Neural progenitor cell (in vitro differentiated cells): Measurements from ENCODE around the gene KRT35. TPM values are rescaled to one million over a fixed set of nuclear protein-coding genes. Genes with fewer than 3 reads are reported as not detected.

Experiments used
- DNase-seq: peaks from one replicate; pipeline ENCODE4 v3.0.0-alpha.2; 2016; ENCODE audit warnings: low spot score
- H2AFZ ChIP-seq: fragments of 200-600 bp; sonication (generic); replicated peaks from 2 replicates; pipeline ENCODE4 v1.6.1; 2016; ENCODE audit warnings: antibody characterized with exemption
- H3F3A ChIP-seq: fragments of 200-600 bp; sonication (generic); 2 replicates; pipeline ENCODE4 v1.6.1; 2016; ENCODE audit warnings: antibody characterized with exemption, low read depth
- H3K27ac ChIP-seq: fragments of 200-600 bp; sonication (generic); 2 replicates; pipeline ENCODE4 v1.5.1; 2016; ENCODE audit warnings: mild to moderate bottlenecking
- H3K27me3 ChIP-seq: fragments of 200-600 bp; sonication (generic); 2 replicates; pipeline ENCODE4 v1.6.1; 2016; ENCODE audit warnings: mild to moderate bottlenecking, moderate library complexity
- H3K36me3 ChIP-seq: fragments of 200-600 bp; sonication (generic); 2 replicates; pipeline ENCODE4 v1.5.1; 2016
- H3K4me1 ChIP-seq: fragments of 200-600 bp; sonication (generic); 2 replicates; pipeline ENCODE4 v1.6.1; 2016; ENCODE audit warnings: mixed run types
- H3K4me2 ChIP-seq: fragments of 200-600 bp; sonication (generic); 2 replicates; pipeline ENCODE4 v1.6.1; 2016
- H3K4me3 ChIP-seq: fragments of 200-600 bp; sonication (generic); 2 replicates; pipeline ENCODE4 v1.5.1; 2016
- H3K79me2 ChIP-seq: fragments of 200-600 bp; sonication (generic); 2 replicates; pipeline ENCODE4 v1.6.1; 2016; ENCODE audit warnings: low read depth
- H3K9ac ChIP-seq: fragments of 200-600 bp; sonication (generic); 2 replicates; pipeline ENCODE4 v1.6.1; 2016
- H3K9me3 ChIP-seq: fragments of 200-600 bp; sonication (generic); 2 replicates; pipeline ENCODE4 v1.5.1; 2016; ENCODE audit warnings: low read depth
- H4K20me1 ChIP-seq: fragments of 200-600 bp; sonication (generic); 2 replicates; pipeline ENCODE4 v1.6.1; 2016; ENCODE audit warnings: low read depth
- H3K27ac Mint-ChIP-seq: 3 replicates; pipeline ENCODE4 v1.8.0; 2021; ENCODE audit warnings: mixed read lengths
- H3K27me3 Mint-ChIP-seq: 2 replicates; pipeline ENCODE4 v1.8.0; 2022; ENCODE audit warnings: low read depth, mild to moderate bottlenecking, inconsistent platforms, moderate library complexity, mixed read lengths; ENCODE audit not compliant: insufficient read depth
- H3K36me3 Mint-ChIP-seq: 3 replicates; pipeline ENCODE4 v1.8.0; 2021; ENCODE audit warnings: mixed read lengths
- H3K4me1 Mint-ChIP-seq: 3 replicates; pipeline ENCODE4 v1.8.0; 2021; ENCODE audit warnings: mixed read lengths
- H3K4me3 Mint-ChIP-seq: 3 replicates; pipeline ENCODE4 v1.8.0; 2021; ENCODE audit warnings: mild to moderate bottlenecking, moderate library complexity, mixed read lengths
- H3K9me3 Mint-ChIP-seq: 3 replicates; pipeline ENCODE4 v1.8.0; 2020; ENCODE audit warnings: mixed read lengths
- EZH2 ChIP-seq: fragments of 200-600 bp; sonication (generic); IDR thresholded peaks from 2 replicates; pipeline ENCODE4 v1.6.1; 2017; ENCODE audit warnings: antibody characterized with exemption, mild to moderate bottlenecking, moderate library complexity
- EZH2phosphoT487 ChIP-seq: fragments of 200-600 bp; sonication (generic); IDR thresholded peaks from 2 replicates; pipeline ENCODE4 v1.6.1; 2017; ENCODE audit warnings: antibody characterized with exemption
- total RNA-seq: library from RNA; depleted of rRNA; stranded (reverse); fragments of >200 nt; gene quantifications from 2 replicates; pipeline ENCODE4 v1.2.3, GENCODE V29; 2015; ENCODE audit warnings: low replicate concordance
- TF ChIP-seq, protein P1 (sequence below): fragments of 200-600 bp; sonication (generic); IDR thresholded peaks from 2 replicates; pipeline ENCODE4 v1.5.1; 2017; ENCODE audit warnings: antibody characterized with exemption, mild to moderate bottlenecking

Gene KRT35
- total RNA-seq, 1 donor from 2014 or later: not detected

DNA sequence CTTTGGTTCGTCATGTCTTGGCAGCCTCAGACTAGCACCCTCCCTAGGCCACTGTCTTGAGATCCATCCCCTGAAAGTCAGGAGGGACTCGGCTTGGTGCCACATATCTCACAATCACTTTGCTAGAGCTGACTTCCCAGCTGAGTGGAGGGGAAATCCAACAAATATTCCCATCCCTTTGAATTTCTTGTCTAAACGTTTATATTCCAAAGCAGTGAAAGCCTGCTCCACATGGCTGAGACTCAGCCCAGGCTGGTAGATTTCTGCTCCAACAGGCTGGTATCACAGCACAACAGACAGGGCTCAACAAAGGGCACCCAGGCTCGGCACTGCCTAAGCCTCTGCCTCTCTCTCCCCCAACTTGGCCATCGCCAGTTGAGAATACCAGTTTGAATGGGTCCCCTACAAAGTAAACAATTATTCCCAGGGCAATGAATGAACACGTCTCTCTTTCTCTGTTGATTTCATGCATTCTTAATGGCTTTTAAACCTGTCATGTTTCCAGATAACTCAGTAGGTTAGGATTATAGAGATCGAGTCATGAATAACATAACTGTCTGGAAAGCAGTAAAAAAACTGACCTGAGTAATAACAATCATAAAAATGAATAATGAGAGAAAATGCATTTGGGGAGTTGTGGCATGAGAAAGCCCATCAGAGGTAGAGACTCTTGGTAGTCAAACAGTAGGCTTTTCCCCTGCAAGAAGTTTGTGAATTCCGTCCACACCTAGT lies 23.5 kb upstream of the KRT35 start:
- peaks cover 8% of the 10 kb centered on the region for H3K4me1 ChIP-seq
- no peak overlapping the region for H3K27ac Mint-ChIP-seq
- no peak overlapping the region for H3K27ac ChIP-seq
- H3K4me1 Mint-ChIP-seq: peaks cover 11% of the 10 kb centered on the region
- no peaks in the 10 kb centered on the region for H3F3A ChIP-seq
- no peak overlapping the region for H3K4me2 ChIP-seq
- H3K36me3 Mint-ChIP-seq: no peaks in the 10 kb centered on the region
- H3K9me3 ChIP-seq: no peaks in the 10 kb centered on the region
- H3K9me3 Mint-ChIP-seq: no peaks in the 10 kb centered on the region
- no peak overlapping the region for H3K4me3 Mint-ChIP-seq
- no peak overlapping the region for H3K4me3 ChIP-seq
- no peak overlapping the region for H2AFZ ChIP-seq
- TF ChIP-seq EZH2: no peak
- TF ChIP-seq, protein P1, sequence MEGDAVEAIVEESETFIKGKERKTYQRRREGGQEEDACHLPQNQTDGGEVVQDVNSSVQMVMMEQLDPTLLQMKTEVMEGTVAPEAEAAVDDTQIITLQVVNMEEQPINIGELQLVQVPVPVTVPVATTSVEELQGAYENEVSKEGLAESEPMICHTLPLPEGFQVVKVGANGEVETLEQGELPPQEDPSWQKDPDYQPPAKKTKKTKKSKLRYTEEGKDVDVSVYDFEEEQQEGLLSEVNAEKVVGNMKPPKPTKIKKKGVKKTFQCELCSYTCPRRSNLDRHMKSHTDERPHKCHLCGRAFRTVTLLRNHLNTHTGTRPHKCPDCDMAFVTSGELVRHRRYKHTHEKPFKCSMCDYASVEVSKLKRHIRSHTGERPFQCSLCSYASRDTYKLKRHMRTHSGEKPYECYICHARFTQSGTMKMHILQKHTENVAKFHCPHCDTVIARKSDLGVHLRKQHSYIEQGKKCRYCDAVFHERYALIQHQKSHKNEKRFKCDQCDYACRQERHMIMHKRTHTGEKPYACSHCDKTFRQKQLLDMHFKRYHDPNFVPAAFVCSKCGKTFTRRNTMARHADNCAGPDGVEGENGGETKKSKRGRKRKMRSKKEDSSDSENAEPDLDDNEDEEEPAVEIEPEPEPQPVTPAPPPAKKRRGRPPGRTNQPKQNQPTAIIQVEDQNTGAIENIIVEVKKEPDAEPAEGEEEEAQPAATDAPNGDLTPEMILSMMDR: no peak
- TF ChIP-seq EZH2phosphoT487: no peak
- no peaks in the 10 kb centered on the region for H3K27me3 ChIP-seq
- no peaks in the 10 kb centered on the region for H3K79me2 ChIP-seq
- no peak overlapping the region for H3K9ac ChIP-seq
- no peaks in the 10 kb centered on the region for H3K36me3 ChIP-seq
- no peaks in the 10 kb centered on the region for H4K20me1 ChIP-seq
- H3K27me3 Mint-ChIP-seq: peaks cover 9% of the 10 kb centered on the region
- DNase-seq: no peak

DNA sequence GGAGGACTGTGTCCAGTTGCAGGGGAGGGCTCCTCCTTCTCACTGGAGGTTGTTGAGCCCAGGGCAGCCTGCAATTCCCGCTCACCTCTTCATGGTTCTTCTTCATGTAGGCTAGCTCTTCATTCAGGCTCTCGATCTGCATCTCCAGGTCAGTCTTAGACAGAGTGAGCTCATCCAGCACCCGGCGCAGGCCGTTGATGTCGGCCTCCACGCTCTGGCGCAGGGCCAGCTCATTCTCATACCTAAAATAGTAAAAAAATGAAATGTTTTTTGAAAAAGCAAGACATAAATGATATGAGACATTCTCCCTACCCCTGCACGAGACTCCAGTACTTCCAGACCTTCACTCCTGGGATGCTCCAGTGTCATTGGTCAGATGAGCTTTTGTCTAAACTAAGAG lies 22.3 kb upstream of the KRT35 start:
- Mint-ChIP-seq H3K4me3 (no peak overlapping the region), H3K27ac (no peak overlapping the region), H3K4me1 (peaks cover 11% of the 10 kb centered on the region), H3K36me3 (no peaks in the 10 kb centered on the region), H3K9me3 (no peaks in the 10 kb centered on the region), H3K27me3 (peaks cover 9% of the 10 kb centered on the region)
- no peaks in the 10 kb centered on the region for H3K9me3 ChIP-seq
- H3K27me3 ChIP-seq: no peaks in the 10 kb centered on the region
- H3K4me3 ChIP-seq: no peak overlapping the region
- DNase-seq: no peak
- peaks cover 8% of the 10 kb centered on the region for H3K4me1 ChIP-seq
- no peaks in the 10 kb centered on the region for H3K79me2 ChIP-seq
- TF ChIP-seq EZH2phosphoT487 (no peak), EZH2 (no peak)
- TF ChIP-seq, protein P1: no peak
- H3K9ac ChIP-seq: no peak overlapping the region
- no peak overlapping the region for H3K4me2 ChIP-seq
- no peaks in the 10 kb centered on the region for H3F3A ChIP-seq
- H2AFZ ChIP-seq: no peak overlapping the region
- no peaks in the 10 kb centered on the region for H3K36me3 ChIP-seq
- H3K27ac ChIP-seq: no peak overlapping the region
- H4K20me1 ChIP-seq: no peaks in the 10 kb centered on the region

DNA sequence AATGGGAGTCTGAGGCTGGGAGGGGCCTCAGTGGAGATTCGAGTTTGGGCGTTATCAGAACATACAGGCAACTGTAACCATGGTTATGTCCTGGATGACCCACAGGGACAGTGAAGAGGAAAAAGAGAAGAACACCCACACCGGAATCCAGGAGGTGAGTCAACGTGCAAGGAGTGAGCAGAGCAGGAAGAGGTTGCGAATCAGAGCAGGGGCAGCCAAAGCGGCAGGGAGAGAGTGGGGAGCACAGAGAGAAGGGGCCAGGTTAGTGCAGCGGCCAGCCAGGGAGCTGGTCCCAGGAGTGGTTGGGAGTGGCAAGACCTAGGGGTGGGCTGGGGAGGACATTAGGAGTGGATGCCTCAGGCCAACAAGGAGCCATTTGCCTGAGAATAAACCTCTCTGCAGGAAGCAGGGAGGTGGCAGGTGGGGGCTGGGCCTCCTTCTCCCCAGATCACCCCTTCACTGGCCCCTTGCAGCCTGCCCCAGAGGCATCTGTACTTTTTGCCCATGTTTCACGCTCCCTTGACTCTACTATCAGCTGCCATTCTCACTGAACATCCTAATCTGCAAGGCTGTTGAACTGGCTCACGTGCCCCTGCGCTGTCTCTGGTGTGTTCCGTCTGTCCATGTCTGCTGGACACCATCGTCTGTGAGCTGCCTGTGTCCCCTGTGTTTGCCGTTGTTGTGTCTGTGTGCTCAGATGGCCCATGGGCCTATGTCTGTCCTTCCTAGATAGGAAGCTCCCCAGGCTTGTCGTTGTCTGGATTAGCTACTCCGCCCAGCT lies 19.4 kb upstream of the KRT35 start:
- H3K9ac ChIP-seq: no peak overlapping the region
- no peaks in the 10 kb centered on the region for H3K36me3 Mint-ChIP-seq

More for the DNA sequence above, 19.4 kb upstream of the KRT35 start:
- Histone ChIP-seq H3K4me2 (no peak overlapping the region), H3K27ac (no peak overlapping the region), H3K79me2 (no peaks in the 10 kb centered on the region), H3K4me1 (peaks cover 8% of the 10 kb centered on the region), H3F3A (no peaks in the 10 kb centered on the region), H3K36me3 (no peaks in the 10 kb centered on the region), H2AFZ (no peak overlapping the region), H4K20me1 (no peaks in the 10 kb centered on the region), H3K4me3 (no peak overlapping the region), H3K9me3 (no peaks in the 10 kb centered on the region), H3K27me3 (no peaks in the 10 kb centered on the region)
- no peak for DNase-seq
- no peak for TF ChIP-seq EZH2phosphoT487
- TF ChIP-seq, protein P1: no peak
- no peak for TF ChIP-seq EZH2
- no peak overlapping the region for H3K4me3 Mint-ChIP-seq
- peak overlapping the region; percentile 8 for H3K27ac Mint-ChIP-seq
- H3K4me1 Mint-ChIP-seq: peaks cover 8% of the 10 kb centered on the region
- H3K27me3 Mint-ChIP-seq: peaks cover 8% of the 10 kb centered on the region
- H3K9me3 Mint-ChIP-seq: no peaks in the 10 kb centered on the region
